ENCODE measurements around the gene POGZ. TPM values are rescaled to one million over a fixed set of nuclear protein-coding genes. Genes with fewer than 3 reads are reported as not detected.

POGZ gene
- total RNA-seq, 1 experiment from 2014 or later = 77.9 TPM

DNA sequence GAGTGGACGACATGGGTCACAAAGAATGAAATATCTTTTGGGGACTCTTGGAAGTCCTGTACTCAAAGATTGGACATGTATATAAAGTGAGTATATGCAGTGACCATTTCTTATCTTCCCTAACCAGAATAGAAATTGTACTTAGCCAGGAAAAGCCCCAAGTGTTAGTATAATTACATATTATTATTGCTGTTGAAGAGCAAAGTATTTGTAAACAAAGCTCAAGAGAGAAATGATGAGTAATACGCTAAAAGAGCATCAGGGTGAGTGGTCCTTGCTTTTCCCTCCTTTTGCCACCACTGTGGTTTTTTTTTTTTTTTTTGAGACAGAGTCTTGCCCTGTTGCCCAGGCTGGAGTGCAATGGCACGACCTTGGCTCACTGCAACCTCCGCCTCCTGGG is 45.5 kb upstream of the POGZ start:
- no peaks in the 10 kb centered on the region for H3K27me3 ChIP-seq (ENCODE audit: low read length)
- no peaks in the 10 kb centered on the region for H3K4me1 ChIP-seq (ENCODE audit: insufficient read depth, low read length)
- H3K9ac ChIP-seq (ENCODE audit: low read length) = no peak overlapping the region
- H3K4me2 ChIP-seq (ENCODE audit: low read length) = no peak overlapping the region
- no TSS peak for BruUV-seq (replicated peaks)
- ChIA-PET CTCF (no interaction called here), POLR2A (ENCODE audit: unreplicated experiment) (interaction anchor here (0.7 kb wide), 1 partner anchor 10 kb away, joined by 9 read pairs; no protein-coding TSS in a partner anchor)
- no peak overlapping the region for H3K27ac ChIP-seq (ENCODE audit: low read length)
- no peak for DNase-seq
- no peaks in the 10 kb centered on the region for H3K9me3 ChIP-seq (ENCODE audit: low read length)
- no peaks in the 10 kb centered on the region for H3F3A ChIP-seq (ENCODE audit: low read length, unreplicated experiment)
- intact Hi-C loops (cut with micrococcal nuclease) = no loop called here
- H3K9me2 ChIP-seq (replicated peaks; ENCODE audit: low read length) = no peaks in the 10 kb centered on the region
- H3K79me2 ChIP-seq (ENCODE audit: low read length) = no peaks in the 10 kb centered on the region
- H4K20me1 ChIP-seq (ENCODE audit: low read length) = no peaks in the 10 kb centered on the region
- no peak for TF ChIP-seq EZH2 (IDR thresholded peaks at IDR 0.05; ENCODE audit: low read length, unreplicated experiment)
- TF ChIP-seq EZH2phosphoT487 (IDR thresholded peaks at IDR 0.05; ENCODE audit: borderline replicate concordance, low read length) = no peak
- TF ChIP-seq, protein P1, sequence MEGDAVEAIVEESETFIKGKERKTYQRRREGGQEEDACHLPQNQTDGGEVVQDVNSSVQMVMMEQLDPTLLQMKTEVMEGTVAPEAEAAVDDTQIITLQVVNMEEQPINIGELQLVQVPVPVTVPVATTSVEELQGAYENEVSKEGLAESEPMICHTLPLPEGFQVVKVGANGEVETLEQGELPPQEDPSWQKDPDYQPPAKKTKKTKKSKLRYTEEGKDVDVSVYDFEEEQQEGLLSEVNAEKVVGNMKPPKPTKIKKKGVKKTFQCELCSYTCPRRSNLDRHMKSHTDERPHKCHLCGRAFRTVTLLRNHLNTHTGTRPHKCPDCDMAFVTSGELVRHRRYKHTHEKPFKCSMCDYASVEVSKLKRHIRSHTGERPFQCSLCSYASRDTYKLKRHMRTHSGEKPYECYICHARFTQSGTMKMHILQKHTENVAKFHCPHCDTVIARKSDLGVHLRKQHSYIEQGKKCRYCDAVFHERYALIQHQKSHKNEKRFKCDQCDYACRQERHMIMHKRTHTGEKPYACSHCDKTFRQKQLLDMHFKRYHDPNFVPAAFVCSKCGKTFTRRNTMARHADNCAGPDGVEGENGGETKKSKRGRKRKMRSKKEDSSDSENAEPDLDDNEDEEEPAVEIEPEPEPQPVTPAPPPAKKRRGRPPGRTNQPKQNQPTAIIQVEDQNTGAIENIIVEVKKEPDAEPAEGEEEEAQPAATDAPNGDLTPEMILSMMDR (conservative IDR thresholded peaks at IDR 0.05; ENCODE audit: low read depth, low read length) = no peak
- H3K4me3 ChIP-seq (ENCODE audit: low read length) = no peak overlapping the region
- H3K36me3 ChIP-seq (ENCODE audit: low read depth, low read length) = no peaks in the 10 kb centered on the region
- no peak for ATAC-seq
- no peak overlapping the region for H2AFZ ChIP-seq (ENCODE audit: low read length)

DNA sequence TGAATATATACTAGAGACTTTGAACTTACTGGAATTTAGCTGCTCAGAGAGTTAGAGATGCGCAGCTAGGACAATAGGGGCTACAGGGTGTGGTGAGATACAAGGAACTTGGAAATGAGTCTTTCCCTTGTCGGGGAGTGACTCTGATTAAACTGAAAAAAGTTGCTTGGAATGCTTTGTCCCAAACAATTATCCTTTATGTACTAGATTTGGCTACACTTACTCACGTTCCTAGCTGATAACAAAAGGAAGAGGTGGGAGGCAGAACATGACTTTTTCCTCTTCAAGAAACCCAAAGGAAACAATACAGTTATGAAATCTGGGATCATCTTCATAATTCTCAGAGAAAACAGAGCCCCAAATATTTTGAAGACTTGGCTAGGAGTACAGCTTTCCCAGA is 45.0 kb upstream of the POGZ start:
- intact Hi-C loops (cut with micrococcal nuclease) = no loop called here
- Histone ChIP-seq H3K27me3 (ENCODE audit: low read length) (no peaks in the 10 kb centered on the region), H2AFZ (ENCODE audit: low read length) (no peak overlapping the region), H3K9me2 (replicated peaks; ENCODE audit: low read length) (no peaks in the 10 kb centered on the region), H3K27ac (ENCODE audit: low read length) (no peak overlapping the region), H3K4me3 (ENCODE audit: low read length) (no peak overlapping the region), H3K4me1 (ENCODE audit: insufficient read depth, low read length) (no peaks in the 10 kb centered on the region), H3K9ac (ENCODE audit: low read length) (no peak overlapping the region), H3K36me3 (ENCODE audit: low read depth, low read length) (no peaks in the 10 kb centered on the region), H3F3A (ENCODE audit: low read length, unreplicated experiment) (no peaks in the 10 kb centered on the region), H3K79me2 (ENCODE audit: low read length) (no peaks in the 10 kb centered on the region), H3K9me3 (ENCODE audit: low read length) (no peaks in the 10 kb centered on the region), H3K4me2 (ENCODE audit: low read length) (no peak overlapping the region), H4K20me1 (ENCODE audit: low read length) (no peaks in the 10 kb centered on the region)
- DNase-seq = no peak
- POLR2A ChIA-PET (ENCODE audit: unreplicated experiment) = interaction anchor here (0.7 kb wide), 1 partner anchor 10 kb away, joined by 9 read pairs; no protein-coding TSS in a partner anchor
- no peak for ATAC-seq
- BruUV-seq (replicated peaks) = no TSS peak
- CTCF ChIA-PET = no interaction called here
- TF ChIP-seq, protein P1 (conservative IDR thresholded peaks at IDR 0.05; ENCODE audit: low read depth, low read length) = no peak

DNA sequence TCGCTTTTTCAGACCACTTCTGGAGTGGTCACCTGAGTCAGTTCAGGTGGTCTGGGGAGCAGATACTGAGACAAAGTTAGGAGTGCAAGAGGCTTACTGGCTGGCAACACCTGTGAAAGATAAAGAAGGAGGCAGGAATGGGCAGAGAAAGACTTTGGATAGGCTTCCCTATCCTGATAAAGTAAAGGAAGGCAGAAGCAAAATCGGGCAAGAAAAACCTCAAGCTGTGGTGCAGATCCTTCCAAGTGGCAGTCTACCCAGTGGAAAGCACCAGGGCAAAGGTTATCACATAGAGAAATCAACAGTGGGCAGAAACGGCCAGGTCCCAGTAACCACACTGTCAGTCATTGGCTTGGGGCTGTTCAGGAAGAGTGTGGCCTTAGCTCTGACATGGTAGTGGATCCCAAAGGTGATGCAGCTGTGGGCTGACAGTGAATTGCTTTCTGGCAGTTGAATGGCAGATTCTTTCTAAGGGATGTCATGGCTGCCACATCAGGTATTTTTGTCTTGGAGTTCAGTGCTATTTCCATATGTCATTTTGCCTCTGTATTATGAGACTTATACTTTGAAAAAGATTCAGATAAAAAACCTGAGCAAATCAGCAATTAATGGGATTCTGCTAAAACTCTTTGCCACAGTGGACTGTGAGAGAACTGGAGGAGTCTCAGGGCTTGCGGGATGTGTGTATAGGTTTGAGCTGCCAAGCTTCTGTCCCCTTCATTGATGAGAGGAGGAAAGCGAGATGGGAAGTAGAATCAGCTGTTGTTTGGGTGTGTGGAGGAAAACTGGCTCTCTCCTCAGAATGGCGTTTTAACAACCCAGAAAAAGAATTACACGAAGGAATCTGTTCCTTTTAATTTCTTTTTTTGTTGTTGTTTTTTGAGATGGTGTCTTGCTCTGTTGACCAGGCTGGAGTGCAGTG is 43.8 kb upstream of the POGZ start:
- no peak overlapping the region for H3K9ac ChIP-seq (ENCODE audit: low read length)
- no peaks in the 10 kb centered on the region for H3K4me1 ChIP-seq (ENCODE audit: insufficient read depth, low read length)
- TF ChIP-seq EZH2phosphoT487 (IDR thresholded peaks at IDR 0.05; ENCODE audit: borderline replicate concordance, low read length) = no peak
- TF ChIP-seq EZH2 (IDR thresholded peaks at IDR 0.05; ENCODE audit: low read length, unreplicated experiment) = no peak
- TF ChIP-seq, protein P1 (conservative IDR thresholded peaks at IDR 0.05; ENCODE audit: low read depth, low read length) = no peak
- no peak for DNase-seq
- H3K36me3 ChIP-seq (ENCODE audit: low read depth, low read length) = no peaks in the 10 kb centered on the region
- H3F3A ChIP-seq (ENCODE audit: low read length, unreplicated experiment) = no peaks in the 10 kb centered on the region
- no peak overlapping the region for H3K27ac ChIP-seq (ENCODE audit: low read length)
- intact Hi-C loops (cut with micrococcal nuclease) = no loop called here
- no peaks in the 10 kb centered on the region for H3K9me2 ChIP-seq (replicated peaks; ENCODE audit: low read length)
- H3K9me3 ChIP-seq (ENCODE audit: low read length) = no peaks in the 10 kb centered on the region
- H2AFZ ChIP-seq (ENCODE audit: low read length) = no peak overlapping the region
- no TSS peak for BruUV-seq (replicated peaks)
- no peaks in the 10 kb centered on the region for H3K79me2 ChIP-seq (ENCODE audit: low read length)
- no peaks in the 10 kb centered on the region for H3K27me3 ChIP-seq (ENCODE audit: low read length)
- CTCF ChIA-PET = no interaction called here
- no peak overlapping the region for H3K4me2 ChIP-seq (ENCODE audit: low read length)
- no peak overlapping the region for H3K4me3 ChIP-seq (ENCODE audit: low read length)
- H4K20me1 ChIP-seq (ENCODE audit: low read length) = no peaks in the 10 kb centered on the region
- no peak for ATAC-seq
- POLR2A ChIA-PET (ENCODE audit: unreplicated experiment) = no interaction called here
